GM18951 (cell line): Measurements from ENCODE around the gene PTPN7.
"Not testable (repeated sequence)": the region's sequence is repeated elsewhere in the genome, so short reads cannot be mapped to it uniquely, and the experiment has no call there.

Experiments used
- POLR2A ChIP-seq: IDR thresholded peaks from 4 replicates; pipeline ENCODE4 v1.6.1; 2011; ENCODE audit warnings: mild to moderate bottlenecking; ENCODE audit not compliant: insufficient read length, insufficient read depth; ENCODE audit errors: extremely low read depth
- in situ Hi-C: fragments of 300-500 bp; cut with MboI; formaldehyde crosslinking; loops from one replicate; pipeline ENCODE4 v1.12.0; 2022; ENCODE audit warnings: low sequenced_read_pairs, mixed read lengths, inconsistent platforms; ENCODE audit not compliant: unreplicated experiment

PTPN7 gene

DNA sequence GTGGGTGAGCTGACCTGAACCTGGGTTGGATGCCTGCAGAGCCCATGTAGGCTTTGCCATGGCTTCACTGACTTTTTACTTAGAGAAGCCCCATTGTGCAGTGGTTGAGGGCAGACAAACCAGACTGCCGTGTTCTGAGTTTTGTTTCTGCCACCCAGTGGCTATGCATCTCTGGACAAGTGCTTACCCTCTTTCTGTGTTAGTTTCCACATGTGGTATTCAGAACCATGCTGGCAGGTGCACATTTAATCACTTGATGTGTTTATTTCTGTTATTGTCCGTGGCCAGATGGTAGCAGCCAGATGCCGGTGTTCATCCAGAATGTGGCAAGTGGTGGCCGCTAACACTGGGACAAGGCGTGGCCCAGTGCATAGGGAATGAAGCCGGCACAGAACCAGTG lies 10.3 kb upstream of the PTPN7 start:
- no peak for TF ChIP-seq POLR2A
- in situ Hi-C loops = no loop called here

DNA sequence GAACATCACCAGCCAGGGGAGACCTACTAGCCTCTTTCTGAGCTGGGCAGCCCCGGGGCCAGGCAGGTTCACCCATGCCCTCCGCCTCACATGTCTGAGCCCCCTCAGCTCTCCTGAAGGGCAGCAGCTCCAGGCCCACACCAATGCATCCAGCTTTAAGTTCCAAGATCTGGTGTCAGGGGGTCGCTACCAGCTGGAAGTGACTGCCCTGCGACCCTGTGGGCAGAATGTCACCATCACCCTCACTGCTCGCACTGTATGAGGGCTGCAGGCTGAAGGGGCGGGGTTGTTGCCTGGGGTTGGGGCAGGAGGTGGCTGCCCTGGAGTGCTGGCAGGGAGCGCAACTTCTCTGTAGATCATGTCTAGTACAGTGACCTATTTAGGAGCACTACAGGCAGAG lies 8.5 kb upstream of the PTPN7 start:
- in situ Hi-C loops = no loop called here
- TF ChIP-seq POLR2A = no peak

- in situ Hi-C loops = no loop called here
- TF ChIP-seq POLR2A = no peak
Observed at GRCh38 chr1:202167708-202168415, 7.5 kb upstream of the PTPN7 start.

- in situ Hi-C loops = not testable (repeated sequence)
Observed at GRCh38 chr1:202167054-202167453, 6.7 kb upstream of the PTPN7 start.

GRCh38 chr1:202165942-202166843 lies 5.8 kb upstream of the PTPN7 start:
- in situ Hi-C loops = no loop called here
- no peak for TF ChIP-seq POLR2A

GRCh38 chr1:202165267-202165941 lies 5.0 kb upstream of the PTPN7 start:
- in situ Hi-C loops = no loop called here
- TF ChIP-seq POLR2A = no peak

GRCh38 chr1:202164271-202165037 lies 4.1 kb upstream of the PTPN7 start:
- in situ Hi-C loops = no loop called here
- TF ChIP-seq POLR2A = no peak

- TF ChIP-seq POLR2A = no peak
- in situ Hi-C loops = no loop called here
Observed at GRCh38 chr1:202163281-202164270, 3.2 kb upstream of the PTPN7 start.

- TF ChIP-seq POLR2A = no peak
- in situ Hi-C loops = no loop called here
Observed at GRCh38 chr1:202162418-202163280, 2.2 kb upstream of the PTPN7 start.

- TF ChIP-seq POLR2A = no peak
- in situ Hi-C loops = no loop called here
Observed at GRCh38 chr1:202162047-202162417, 1.6 kb upstream of the PTPN7 start.
